Measurements from ENCODE around the gene ZDHHC14.

ZDHHC14 gene

GRCh38 chr6:157534977-157535339 lies 154.0 kb downstream of the ZDHHC14 start:
- no peak for DNase-seq (ENCODE audit: low spot score)

GRCh38 chr6:157535340-157536222 lies 154.6 kb downstream of the ZDHHC14 start:
- DNase-seq (ENCODE audit: low spot score): peak; percentile 80

- no peak for DNase-seq (ENCODE audit: low spot score)
Measured at GRCh38 chr6:157536223-157536545, 155.2 kb downstream of the ZDHHC14 start.

GRCh38 chr6:157537556-157537955 lies 156.6 kb downstream of the ZDHHC14 start:
- no peak for DNase-seq (ENCODE audit: low spot score)

- no peak for DNase-seq (ENCODE audit: low spot score)
Measured at GRCh38 chr6:157538168-157538567, 157.2 kb downstream of the ZDHHC14 start.

GRCh38 chr6:157538698-157539097 lies 157.7 kb downstream of the ZDHHC14 start:
- DNase-seq (ENCODE audit: low spot score): no peak

GRCh38 chr6:157539421-157539822 lies 158.4 kb downstream of the ZDHHC14 start:
- DNase-seq (ENCODE audit: low spot score): no peak

- DNase-seq (ENCODE audit: low spot score): no peak
Measured at GRCh38 chr6:157539900-157540752, 159.1 kb downstream of the ZDHHC14 start.

GRCh38 chr6:157541618-157542413 lies 160.8 kb downstream of the ZDHHC14 start:
- DNase-seq (ENCODE audit: low spot score): no peak

GRCh38 chr6:157542414-157543160 lies 161.6 kb downstream of the ZDHHC14 start:
- no peak for DNase-seq (ENCODE audit: low spot score)

- no peak for DNase-seq (ENCODE audit: low spot score)
Measured at GRCh38 chr6:157546321-157546720, 165.3 kb downstream of the ZDHHC14 start.

- no peak for DNase-seq (ENCODE audit: low spot score)
Measured at GRCh38 chr6:157547112-157547511, 166.1 kb downstream of the ZDHHC14 start.

- no peak for DNase-seq (ENCODE audit: low spot score)
Measured at GRCh38 chr6:157548635-157549467, 167.9 kb downstream of the ZDHHC14 start.

- DNase-seq (ENCODE audit: low spot score): no peak
Measured at GRCh38 chr6:157549468-157549745, 168.4 kb downstream of the ZDHHC14 start.

GRCh38 chr6:157550114-157550989 lies 169.4 kb downstream of the ZDHHC14 start:
- DNase-seq (ENCODE audit: low spot score): no peak

- no peak for DNase-seq (ENCODE audit: low spot score)
Measured at GRCh38 chr6:157551041-157551832, 170.2 kb downstream of the ZDHHC14 start.

GRCh38 chr6:157552081-157552747 lies 171.2 kb downstream of the ZDHHC14 start:
- DNase-seq (ENCODE audit: low spot score): no peak

GRCh38 chr6:157552820-157553485 lies 172.0 kb downstream of the ZDHHC14 start:
- no peak for DNase-seq (ENCODE audit: low spot score)

Measured in kidney capillary endothelial cell (primary cell).